GM20000 (cell line): ENCODE data around the gene SECTM1.

ENCODE experiments used
- DNase-seq: peaks from one replicate; pipeline ENCODE4 v3.0.0; 2012; ENCODE audit warnings: low spot score
- TF ChIP-seq, protein P1 (sequence below): IDR thresholded peaks from 2 replicates; pipeline ENCODE4 v1.5.1; 2012; ENCODE audit warnings: mild to moderate bottlenecking, control low read depth; ENCODE audit errors: extremely low read depth, missing control alignments

The SECTM1 gene

DNA sequence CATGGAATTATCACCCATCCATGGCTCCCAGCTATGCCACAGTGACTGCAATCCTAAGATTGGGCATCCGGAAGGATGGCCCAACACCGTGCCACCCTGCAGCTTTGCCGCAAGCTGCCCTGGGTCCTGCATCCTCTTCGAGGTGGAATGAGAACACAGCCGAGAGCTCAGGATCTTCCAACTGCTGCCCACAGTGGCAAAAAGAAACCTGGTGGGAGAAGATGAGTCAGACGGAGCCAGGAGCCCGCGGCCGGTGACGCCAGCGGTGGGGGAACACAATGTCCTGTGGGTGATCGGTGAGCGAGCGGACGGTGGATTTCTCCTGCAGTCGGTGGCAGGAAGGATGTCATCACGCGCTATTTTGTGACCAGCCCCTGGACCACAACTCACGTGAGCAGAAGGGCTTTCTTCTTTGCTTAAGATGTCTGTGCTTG, 36.3 kb downstream of the SECTM1 start:
- DNase-seq: peak; percentile 81
- TF ChIP-seq, protein P1, sequence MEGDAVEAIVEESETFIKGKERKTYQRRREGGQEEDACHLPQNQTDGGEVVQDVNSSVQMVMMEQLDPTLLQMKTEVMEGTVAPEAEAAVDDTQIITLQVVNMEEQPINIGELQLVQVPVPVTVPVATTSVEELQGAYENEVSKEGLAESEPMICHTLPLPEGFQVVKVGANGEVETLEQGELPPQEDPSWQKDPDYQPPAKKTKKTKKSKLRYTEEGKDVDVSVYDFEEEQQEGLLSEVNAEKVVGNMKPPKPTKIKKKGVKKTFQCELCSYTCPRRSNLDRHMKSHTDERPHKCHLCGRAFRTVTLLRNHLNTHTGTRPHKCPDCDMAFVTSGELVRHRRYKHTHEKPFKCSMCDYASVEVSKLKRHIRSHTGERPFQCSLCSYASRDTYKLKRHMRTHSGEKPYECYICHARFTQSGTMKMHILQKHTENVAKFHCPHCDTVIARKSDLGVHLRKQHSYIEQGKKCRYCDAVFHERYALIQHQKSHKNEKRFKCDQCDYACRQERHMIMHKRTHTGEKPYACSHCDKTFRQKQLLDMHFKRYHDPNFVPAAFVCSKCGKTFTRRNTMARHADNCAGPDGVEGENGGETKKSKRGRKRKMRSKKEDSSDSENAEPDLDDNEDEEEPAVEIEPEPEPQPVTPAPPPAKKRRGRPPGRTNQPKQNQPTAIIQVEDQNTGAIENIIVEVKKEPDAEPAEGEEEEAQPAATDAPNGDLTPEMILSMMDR: no peak

DNA sequence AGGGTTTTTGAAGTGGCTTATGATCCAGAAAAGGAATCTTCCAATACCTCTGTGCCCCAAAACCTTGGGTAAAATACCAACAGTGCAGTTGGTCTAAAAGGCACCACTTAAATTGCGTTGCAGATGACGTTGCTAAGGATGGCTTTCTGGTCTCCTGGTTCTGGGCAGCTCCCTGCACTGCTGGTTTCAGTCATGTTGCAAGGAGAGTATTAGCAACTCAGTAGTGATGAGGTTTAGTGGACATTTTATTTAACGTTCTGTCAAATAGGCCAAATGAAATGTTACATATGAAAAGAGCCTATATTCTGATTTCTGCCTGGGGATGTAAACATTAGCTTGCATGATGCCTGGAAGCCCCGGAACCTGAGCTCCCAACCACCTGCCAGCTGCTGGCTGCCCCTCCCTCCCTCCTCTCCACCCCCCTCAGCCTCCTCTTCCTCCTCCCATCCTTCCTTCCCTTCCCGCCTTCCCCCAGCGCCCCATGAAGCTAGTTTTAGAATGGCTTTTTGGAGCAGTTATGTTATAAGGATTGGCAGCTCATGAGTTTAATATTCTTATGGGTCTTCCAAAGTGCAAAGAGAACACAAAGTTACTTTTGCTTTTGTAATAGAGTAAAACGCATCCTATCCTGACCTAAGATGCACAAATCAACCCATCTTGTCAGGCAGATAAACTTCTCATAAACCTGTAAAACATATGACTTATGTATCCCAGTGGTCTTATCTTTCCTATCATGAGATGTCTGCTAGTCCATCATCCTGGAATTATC, 36.9 kb downstream of the SECTM1 start:
- TF ChIP-seq, protein P1: no peak
- no peak for DNase-seq

DNA sequence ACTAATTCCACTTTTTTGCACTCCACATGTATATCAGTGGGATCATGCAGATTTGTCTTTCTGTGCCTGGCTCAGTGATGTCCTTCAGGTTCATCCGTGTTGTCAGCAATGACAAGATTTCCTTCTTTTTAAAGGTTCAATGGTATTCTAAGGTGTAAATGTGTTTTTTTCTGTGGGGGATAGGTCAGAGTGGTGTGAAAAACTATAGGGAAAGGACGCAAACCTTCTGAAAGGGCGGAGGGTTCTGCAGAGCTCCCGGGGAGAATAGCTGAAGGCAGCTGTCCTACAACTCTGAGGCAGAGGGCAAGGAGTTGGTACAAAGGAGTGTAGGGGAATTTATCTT, 38.1 kb downstream of the SECTM1 start:
- TF ChIP-seq, protein P1: no peak
- DNase-seq: no peak

DNA sequence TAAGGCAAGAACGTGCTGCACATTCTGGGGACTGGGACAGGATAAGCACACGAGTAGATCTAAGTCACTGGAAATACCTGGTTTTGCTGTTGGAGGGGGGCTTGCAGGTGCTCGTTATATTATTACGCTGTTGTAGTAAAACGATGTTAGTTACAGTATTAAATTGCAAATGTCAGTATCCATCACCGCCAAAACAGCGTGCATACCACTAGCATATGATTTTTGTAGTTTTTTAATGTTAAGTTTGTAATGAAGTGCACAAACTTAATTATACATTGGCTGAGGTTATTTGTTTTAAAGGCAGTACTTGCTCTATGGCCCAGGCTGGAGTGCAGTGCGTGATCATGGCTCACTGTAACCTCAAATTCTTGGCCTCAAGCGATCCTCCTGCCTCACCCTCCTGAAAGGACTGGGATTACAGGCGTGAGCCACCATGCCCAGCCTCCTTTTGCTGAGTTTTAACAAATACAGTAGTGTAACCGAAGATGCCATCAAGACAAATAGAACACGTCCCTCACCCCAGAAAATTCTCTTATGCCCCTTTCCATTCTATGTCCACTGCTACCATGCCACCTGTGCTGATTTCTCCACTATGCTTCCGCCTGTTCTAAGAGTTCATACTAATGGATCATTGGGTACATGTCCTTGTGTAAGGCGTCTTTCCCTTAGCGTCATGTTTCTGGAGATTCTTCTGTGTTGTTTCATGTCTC, 39.3 kb downstream of the SECTM1 start:
- DNase-seq: no peak
- TF ChIP-seq, protein P1: no peak

DNA sequence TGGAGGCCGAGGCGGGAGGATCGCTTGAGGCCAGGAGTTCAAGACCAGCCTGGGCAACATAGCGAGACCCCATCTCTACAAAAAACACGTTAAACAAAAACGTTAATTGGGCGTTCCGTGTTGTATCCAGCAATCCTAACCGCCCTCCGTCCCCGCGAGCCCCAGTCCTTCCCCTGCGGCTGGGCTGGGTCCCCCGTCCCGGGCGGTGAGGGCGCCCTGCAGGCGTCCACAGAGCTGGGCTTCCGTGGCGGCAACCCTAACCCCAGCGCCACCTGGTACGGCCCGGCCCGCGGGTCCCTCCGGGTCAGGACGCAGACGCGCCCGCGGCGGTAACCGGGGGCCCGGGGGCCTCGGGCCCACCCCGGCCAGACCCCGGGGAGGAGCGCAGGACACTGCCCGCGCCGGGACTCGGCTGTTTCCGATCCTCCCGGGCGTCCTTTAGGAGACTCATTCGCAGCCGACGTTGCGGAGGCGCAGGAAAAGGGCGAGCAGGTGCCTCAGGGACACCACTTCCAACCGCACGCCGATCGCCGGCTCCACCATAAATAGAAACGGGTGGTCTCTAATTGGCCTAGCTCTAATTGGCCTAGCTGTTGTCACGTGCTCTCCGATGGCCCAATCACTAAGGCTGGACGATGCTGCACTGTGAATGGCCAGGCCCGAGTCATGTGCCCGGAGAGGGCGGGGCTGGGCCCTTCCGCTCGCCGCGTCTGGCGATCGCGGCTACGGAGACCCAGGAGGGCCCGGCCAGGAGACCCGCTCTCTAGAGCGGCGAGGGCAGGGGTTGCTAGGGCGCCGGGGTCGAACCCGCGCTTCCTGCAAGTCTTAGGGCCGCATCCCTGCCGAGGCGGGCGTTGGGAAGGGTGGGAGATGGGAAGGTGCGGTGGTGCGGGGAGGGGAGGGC, 41.1 kb downstream of the SECTM1 start:
- DNase-seq: peak; percentile 99
- TF ChIP-seq, protein P1: no peak

DNA sequence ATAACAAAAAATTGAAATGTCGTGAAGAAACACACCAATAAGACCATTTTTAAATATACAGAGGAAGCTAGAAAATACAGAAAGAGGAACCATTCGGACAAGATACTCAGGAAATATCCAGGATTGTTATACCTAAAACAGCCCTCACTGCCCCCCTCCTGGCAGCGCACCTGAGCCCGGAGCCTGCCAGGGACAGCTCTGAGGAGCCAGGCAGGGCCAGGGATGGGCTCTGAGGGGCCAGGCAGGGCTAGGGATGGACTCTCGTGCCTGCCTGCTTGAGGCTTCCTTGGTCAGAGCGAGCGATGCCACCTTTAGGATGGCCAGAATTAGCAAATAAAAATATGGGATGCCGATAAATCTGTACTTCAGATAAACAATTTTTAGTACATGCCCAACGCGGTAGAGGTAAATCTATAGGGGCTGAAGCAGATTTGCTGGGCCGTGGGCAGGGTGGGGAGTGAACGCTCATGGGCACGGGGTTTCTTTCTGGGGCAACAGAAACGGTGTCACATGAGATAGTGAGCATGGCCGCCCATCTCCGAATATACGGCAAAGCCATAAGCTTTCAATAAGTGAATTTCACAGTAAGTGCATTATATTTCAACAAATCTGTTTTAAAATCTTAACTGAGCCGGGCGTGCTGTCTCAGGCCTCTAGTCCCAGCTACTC, 41.9 kb downstream of the SECTM1 start:
- TF ChIP-seq, protein P1: no peak
- no peak for DNase-seq
